Lower leg skin (tissue), 4 donors: ENCODE measurements around the gene FAM234A. TPM values are rescaled to one million over a fixed set of nuclear protein-coding genes. Genes with fewer than 3 reads are reported as not detected.
"Not testable (repeated sequence)": the region's sequence is repeated elsewhere in the genome, so short reads cannot be mapped to it uniquely, and the experiment has no call there.

ENCODE experiments used
- DNase-seq, 2 donors: peaks; one replicate each; pipeline ENCODE4 v3.0.0-alpha.2; 2019; ENCODE audit warnings: low spot score in 2 of 2
- H3K4me3 ChIP-seq: fragments of 200-600 bp; sonication (generic); 2 replicates; pipeline ENCODE4 v1.5.1; 2017; ENCODE audit warnings: mild to moderate bottlenecking, low read depth; ENCODE audit not compliant: poor library complexity, severe bottlenecking
- POLR2A ChIP-seq, 2 donors: fragments of 450-650 bp; IDR thresholded peaks; one replicate each; pipeline ENCODE4 v1.6.1; 2016 to 2017; ENCODE audit warnings: antibody characterized with exemption in 2 of 2, mild to moderate bottlenecking in 1 of 2, moderate library complexity in 1 of 2
- WGBS, 2 donors: methylation state at CpG; one replicate each; pipeline ENCODE4 v1.1.5; 2018; 5-methylcytosine and 5-hydroxymethylcytosine counted together
- intact Hi-C: fragments of 100-400 bp; cut with DNase I; formaldehyde crosslinking; loops from one replicate; pipeline ENCODE4 v1.15.0; 2023; ENCODE audit warnings: low total_unique reads
- total RNA-seq, 4 donors: library from RNA; depleted of rRNA; stranded (reverse); fragments of >200 nt; gene quantifications; one replicate each; pipeline ENCODE4 v1.1.0, GENCODE V29; 2016
- TF ChIP-seq, protein P1 (sequence below), 3 donors: fragments of 450-650 bp; IDR thresholded peaks; one replicate each; pipeline ENCODE4 v1.5.1; 2016; ENCODE audit warnings: antibody characterized with exemption in 3 of 3, mild to moderate bottlenecking in 3 of 3, moderate library complexity in 2 of 3

FAM234A gene
- total RNA-seq, 4 donors from 2014 or later, result 61.4 to 123 (median 110) TPM

DNA sequence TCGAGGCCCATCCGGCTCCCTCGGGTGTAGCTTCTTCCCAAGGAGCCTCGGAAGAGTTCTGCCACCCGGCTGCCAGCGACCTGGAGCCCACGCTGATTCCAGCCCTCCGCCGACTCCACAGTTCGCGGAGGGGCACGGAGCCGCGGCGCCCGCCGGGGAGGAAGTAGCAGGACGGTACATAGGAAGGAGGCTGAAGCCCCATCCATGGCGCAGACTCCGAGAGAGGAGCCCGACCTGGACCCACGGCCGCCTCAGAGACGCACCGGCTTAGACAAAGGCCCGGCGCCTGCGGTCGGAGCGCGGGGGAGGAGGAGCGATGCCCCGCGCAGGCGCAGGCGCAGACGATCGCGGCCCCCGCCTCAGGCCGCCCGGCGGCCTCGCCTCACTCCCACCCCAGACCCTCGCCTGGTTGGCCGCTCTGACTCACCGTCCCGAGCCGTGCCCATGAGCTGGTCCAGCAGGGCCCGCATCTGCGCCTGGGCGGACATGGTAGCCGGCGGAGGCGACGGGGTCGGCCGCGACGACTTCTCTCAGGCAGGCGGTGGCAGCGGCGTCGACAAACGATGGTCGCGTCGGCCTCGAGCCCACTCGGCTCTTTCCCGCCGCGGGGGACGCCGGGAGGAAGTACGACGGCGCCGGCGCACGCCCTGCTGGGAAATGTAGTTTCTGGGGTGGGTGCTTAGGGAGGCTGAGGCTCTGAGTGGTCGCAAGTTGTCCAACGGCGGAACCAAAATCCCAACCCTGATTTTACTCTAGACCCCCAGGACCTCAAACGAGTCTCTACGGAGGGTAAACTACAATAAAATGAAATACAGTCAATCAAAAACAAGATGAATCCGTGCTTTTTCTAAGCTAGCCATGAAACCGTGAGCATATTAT lies 5.5 kb upstream of the FAM234A start, which contains the start of gene LUC7L:
Gene LUC7L (minus strand): TSS at position 598 of the 879 bp plus-strand sequence. CDS start 110 bp downstream, at position 488.
- H3K4me3 ChIP-seq, result peak within 1 kb of the TSS; percentile 74
- TF ChIP-seq, protein P1, sequence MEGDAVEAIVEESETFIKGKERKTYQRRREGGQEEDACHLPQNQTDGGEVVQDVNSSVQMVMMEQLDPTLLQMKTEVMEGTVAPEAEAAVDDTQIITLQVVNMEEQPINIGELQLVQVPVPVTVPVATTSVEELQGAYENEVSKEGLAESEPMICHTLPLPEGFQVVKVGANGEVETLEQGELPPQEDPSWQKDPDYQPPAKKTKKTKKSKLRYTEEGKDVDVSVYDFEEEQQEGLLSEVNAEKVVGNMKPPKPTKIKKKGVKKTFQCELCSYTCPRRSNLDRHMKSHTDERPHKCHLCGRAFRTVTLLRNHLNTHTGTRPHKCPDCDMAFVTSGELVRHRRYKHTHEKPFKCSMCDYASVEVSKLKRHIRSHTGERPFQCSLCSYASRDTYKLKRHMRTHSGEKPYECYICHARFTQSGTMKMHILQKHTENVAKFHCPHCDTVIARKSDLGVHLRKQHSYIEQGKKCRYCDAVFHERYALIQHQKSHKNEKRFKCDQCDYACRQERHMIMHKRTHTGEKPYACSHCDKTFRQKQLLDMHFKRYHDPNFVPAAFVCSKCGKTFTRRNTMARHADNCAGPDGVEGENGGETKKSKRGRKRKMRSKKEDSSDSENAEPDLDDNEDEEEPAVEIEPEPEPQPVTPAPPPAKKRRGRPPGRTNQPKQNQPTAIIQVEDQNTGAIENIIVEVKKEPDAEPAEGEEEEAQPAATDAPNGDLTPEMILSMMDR (IDR thresholded peaks at IDR 0.05), result no peak
- peak in 1 of 2 donors; percentile 83 for TF ChIP-seq POLR2A (IDR thresholded peaks at IDR 0.05)
- DNase-seq, result peak; percentile 77 to 97
- 2 to 4% methylated on average over 22 to 67 of the region's 88 CpGs for WGBS, 2 donors
- intact Hi-C loops, result no loop called here

DNA sequence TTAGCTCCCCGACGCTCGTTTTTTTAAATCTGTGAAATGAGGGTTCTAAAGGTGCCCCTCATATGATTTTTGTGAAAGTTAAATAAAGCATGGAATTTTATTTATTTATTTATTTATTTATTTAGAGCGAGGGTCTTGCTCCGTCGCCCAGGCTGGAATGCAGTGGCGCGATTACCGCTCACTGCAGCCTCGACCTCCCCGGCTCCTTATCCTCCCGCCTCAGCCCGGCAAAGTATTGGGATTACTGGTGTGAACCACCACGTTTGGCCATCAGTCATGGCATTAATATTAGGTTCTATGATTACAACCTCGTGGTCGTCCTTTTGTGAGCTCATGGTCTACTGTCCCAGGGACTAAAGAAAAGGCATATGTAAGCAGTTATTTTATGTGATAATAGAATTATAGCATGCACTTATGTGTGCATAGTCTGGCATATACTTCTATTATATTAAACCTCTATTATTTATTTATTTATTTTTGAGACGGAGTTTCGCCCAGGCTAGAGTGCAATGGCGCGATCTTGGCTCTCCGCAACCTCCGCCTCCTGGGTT lies 4.8 kb upstream of the FAM234A start:
- DNase-seq, result no peak
- WGBS, 2 donors, result 83 to 84% methylated on average over 22 of the region's 22 CpGs
- no peak overlapping the region for H3K4me3 ChIP-seq
- intact Hi-C loops, result no loop called here
- TF ChIP-seq, protein P1 (IDR thresholded peaks at IDR 0.05), result no peak
- TF ChIP-seq POLR2A (IDR thresholded peaks at IDR 0.05), result no peak

DNA sequence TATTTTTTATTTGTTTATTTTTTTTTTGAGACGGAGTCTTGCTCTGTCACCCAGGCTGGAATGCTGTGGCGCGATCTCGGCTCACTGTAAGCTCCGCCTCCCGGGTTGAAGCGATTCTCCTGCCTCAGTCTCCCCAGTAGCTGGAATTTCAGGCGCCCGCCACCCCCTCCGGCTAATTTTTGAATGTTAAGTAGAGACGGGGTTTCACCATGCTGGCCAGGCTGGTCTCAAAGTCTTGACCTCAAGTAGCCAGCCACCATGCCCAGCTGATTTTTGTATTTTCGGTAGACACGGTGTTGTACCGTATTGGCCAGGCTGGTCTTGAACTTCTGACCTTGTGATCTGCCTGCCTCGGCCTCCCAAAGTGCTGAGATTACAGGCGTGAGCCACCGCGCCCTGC lies 4.3 kb upstream of the FAM234A start:
- DNase-seq, H3K4me3 ChIP-seq, intact Hi-C loops: not testable (repeated sequence)
- WGBS, 2 donors, result 95% methylated on average over 18 of the region's 18 CpGs

DNA sequence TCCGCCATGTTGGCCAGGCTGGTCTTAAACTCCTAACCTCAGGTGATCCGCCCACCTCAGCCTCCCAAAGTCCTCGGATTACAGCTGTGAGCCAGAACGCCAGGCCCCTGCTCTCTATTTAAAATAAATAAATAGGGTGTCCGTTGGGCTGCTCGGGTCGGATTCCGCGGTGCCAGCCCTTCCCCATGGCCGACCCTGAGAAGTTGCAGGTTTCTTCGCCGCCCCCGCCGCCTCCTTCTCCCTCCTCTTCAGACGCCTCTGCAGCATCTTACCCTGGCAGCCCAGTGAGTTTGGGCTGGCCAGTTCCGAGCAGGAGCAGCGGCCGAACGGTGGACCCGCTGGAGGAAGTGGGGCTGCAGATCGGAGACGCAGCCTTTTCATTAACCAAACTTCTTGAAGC lies 3.7 kb upstream of the FAM234A start:
- intact Hi-C loops, result no loop called here
- no peak for DNase-seq
- no peak overlapping the region for H3K4me3 ChIP-seq
- WGBS, 2 donors, result 90% methylated on average over 22 of the region's 22 CpGs
- TF ChIP-seq, protein P1 (IDR thresholded peaks at IDR 0.05), result no peak
- no peak for TF ChIP-seq POLR2A (IDR thresholded peaks at IDR 0.05)

DNA sequence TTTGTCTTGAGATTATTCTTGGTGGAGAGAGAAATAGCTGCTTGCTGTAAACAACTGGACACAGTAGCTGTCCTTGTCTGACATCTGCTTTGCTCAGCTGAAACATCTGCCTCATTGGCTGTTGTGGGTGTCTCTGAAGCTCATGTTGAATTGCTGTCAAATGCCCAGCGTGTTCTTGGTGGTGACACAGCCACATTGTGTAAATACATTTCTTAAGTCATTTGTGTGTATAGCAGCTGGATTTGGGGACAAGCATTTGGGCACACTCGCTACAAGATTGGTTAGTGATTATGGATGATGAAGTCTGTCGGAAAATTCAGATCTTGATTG lies 5.3 kb downstream of the FAM234A start:
- H3K4me3 ChIP-seq, result no peak overlapping the region
- no peak for TF ChIP-seq POLR2A (IDR thresholded peaks at IDR 0.05)
- TF ChIP-seq, protein P1 (IDR thresholded peaks at IDR 0.05), result no peak
- 66 to 70% methylated on average over 3 of the region's 3 CpGs for WGBS, 2 donors
- DNase-seq, result no peak
- intact Hi-C loops, result no loop called here

DNA sequence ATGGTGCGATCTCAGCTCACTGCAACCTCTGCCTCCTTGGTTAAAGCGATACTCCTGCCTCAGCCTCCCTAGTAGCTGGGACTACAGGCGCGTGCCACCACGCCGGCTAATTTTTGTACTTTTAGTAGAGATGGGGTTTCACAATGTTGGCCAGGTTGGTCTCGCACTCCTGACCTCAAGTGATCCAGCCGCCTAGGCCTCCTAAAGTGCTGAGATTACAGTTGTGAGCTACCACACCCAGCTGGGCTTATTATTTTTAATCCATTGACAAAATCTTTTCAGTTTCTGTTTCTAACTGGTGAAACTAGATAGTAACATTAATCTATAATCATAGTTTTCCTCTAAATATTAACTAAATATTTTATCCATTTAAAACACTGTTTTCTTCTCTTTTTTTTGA lies 5.9 kb downstream of the FAM234A start:
- 84 to 87% methylated on average over 8 of the region's 8 CpGs for WGBS, 2 donors
- intact Hi-C loops, result no loop called here

More for the DNA sequence above, 5.9 kb downstream of the FAM234A start:
- no peak overlapping the region for H3K4me3 ChIP-seq
- no peak for DNase-seq
- TF ChIP-seq, protein P1 (IDR thresholded peaks at IDR 0.05), result no peak
- no peak for TF ChIP-seq POLR2A (IDR thresholded peaks at IDR 0.05)
